HUES64 (cell line): Measurements from ENCODE around the gene PPP1R9B.

Experiments
- H3K27ac ChIP-seq: 2 replicates; pipeline ENCODE4 v1.7.0; 2013; ENCODE audit warnings: low read depth, low read length, inconsistent platforms
- H3K27me3 ChIP-seq: 2 replicates; pipeline ENCODE4 v1.6.1; 2013; ENCODE audit warnings: mild to moderate bottlenecking, low read length; ENCODE audit not compliant: insufficient read depth
- H3K36me3 ChIP-seq: 2 replicates; pipeline ENCODE4 v1.6.1; 2013; ENCODE audit warnings: mild to moderate bottlenecking, low read length; ENCODE audit not compliant: insufficient read depth
- H3K4me1 ChIP-seq: 2 replicates; pipeline ENCODE4 v1.6.1; 2013; ENCODE audit warnings: mild to moderate bottlenecking, low read length, moderate library complexity; ENCODE audit not compliant: insufficient read depth
- H3K4me3 ChIP-seq: 2 replicates; pipeline ENCODE4 v1.5.1; 2013; ENCODE audit warnings: mild to moderate bottlenecking, low read length, moderate library complexity
- H3K9ac ChIP-seq: 2 replicates; pipeline ENCODE4 v1.6.1; 2013; ENCODE audit warnings: mild to moderate bottlenecking, low read depth, low read length
- H3K9me3 ChIP-seq: 2 replicates; pipeline ENCODE4 v1.6.1; 2013; ENCODE audit warnings: low read depth, low read length; ENCODE audit not compliant: insufficient read depth
- WGBS: fragments of 150-250, 120-280 bp; methylation state at CpG from one replicate; pipeline ENCODE4 v1.1.7; 2013; ENCODE audit warnings: missing lambda C conversion rate; 5-methylcytosine and 5-hydroxymethylcytosine counted together

PPP1R9B gene

GRCh38 chr17:50128441-50129352 is 21.8 kb downstream of the PPP1R9B start:
- H3K9ac ChIP-seq, result peak overlapping the region; percentile 23; the same call in 1 of the 2 replicates
- WGBS, result 7% methylated on average over 25 of the region's 32 CpGs
- H3K27ac ChIP-seq, result peak overlapping the region; percentile 25; the same call in 1 of the 2 replicates
- peaks cover 32% of the 10 kb centered on the region for H3K4me1 ChIP-seq
- H3K27me3 ChIP-seq, result peaks cover 5% of the 10 kb centered on the region
- H3K4me3 ChIP-seq, result peak overlapping the region; percentile 62
- H3K36me3 ChIP-seq, result no peaks in the 10 kb centered on the region
- H3K9me3 ChIP-seq, result no peaks in the 10 kb centered on the region

- Histone ChIP-seq H3K9me3 (no peaks in the 10 kb centered on the region), H3K27ac (no peak overlapping the region; the same call in 1 of the 2 replicates), H3K4me1 (peaks cover 33% of the 10 kb centered on the region), H3K9ac (no peak overlapping the region), H3K4me3 (peak overlapping the region; percentile 25; the same call in 1 of the 2 replicates), H3K27me3 (peaks cover 5% of the 10 kb centered on the region), H3K36me3 (no peaks in the 10 kb centered on the region)
- 51% methylated on average over 6 of the region's 6 CpGs for WGBS
Measured at GRCh38 chr17:50127697-50128361, 22.6 kb downstream of the PPP1R9B start.

GRCh38 chr17:50125420-50125997 is 25.0 kb downstream of the PPP1R9B start:
- Histone ChIP-seq H3K27ac (no peak overlapping the region), H3K9me3 (no peaks in the 10 kb centered on the region), H3K27me3 (no peaks in the 10 kb centered on the region; the same call in 1 of the 2 replicates), H3K4me3 (no peak overlapping the region), H3K36me3 (no peaks in the 10 kb centered on the region), H3K9ac (no peak overlapping the region), H3K4me1 (peaks cover 31% of the 10 kb centered on the region)
- 95% methylated on average over 4 of the region's 4 CpGs for WGBS

- H3K27me3 ChIP-seq, result peaks cover 6% of the 10 kb centered on the region; the same call in 1 of the 2 replicates
- H3K9ac ChIP-seq, result no peak overlapping the region
- H3K4me3 ChIP-seq, result 0 out of 2 replicates have a peak overlapping the region, but pooled peaks have one; percentile 4
- WGBS, result 24% methylated on average over 12 of the region's 12 CpGs
- H3K9me3 ChIP-seq, result no peaks in the 10 kb centered on the region
- no peaks in the 10 kb centered on the region for H3K36me3 ChIP-seq
- H3K27ac ChIP-seq, result peak overlapping the region; percentile 27; the same call in 1 of the 2 replicates
- peaks cover 31% of the 10 kb centered on the region for H3K4me1 ChIP-seq
Measured at GRCh38 chr17:50123649-50124349, 26.7 kb downstream of the PPP1R9B start.

GRCh38 chr17:50122945-50123344 is 27.5 kb downstream of the PPP1R9B start:
- Histone ChIP-seq H3K27ac (no peak overlapping the region), H3K9me3 (no peaks in the 10 kb centered on the region), H3K27me3 (peaks cover 11% of the 10 kb centered on the region; the same call in 1 of the 2 replicates), H3K36me3 (no peaks in the 10 kb centered on the region), H3K4me3 (no peak overlapping the region), H3K9ac (no peak overlapping the region), H3K4me1 (peaks cover 29% of the 10 kb centered on the region)
- 44% methylated on average over 3 of the region's 3 CpGs for WGBS

- Histone ChIP-seq H3K4me3 (no peak overlapping the region), H3K9ac (no peak overlapping the region), H3K27ac (no peak overlapping the region), H3K36me3 (no peaks in the 10 kb centered on the region), H3K9me3 (no peaks in the 10 kb centered on the region), H3K4me1 (peaks cover 28% of the 10 kb centered on the region), H3K27me3 (peaks cover 18% of the 10 kb centered on the region)
- WGBS, result 87% methylated on average over 7 of the region's 7 CpGs
Measured at GRCh38 chr17:50120475-50121253, 29.8 kb downstream of the PPP1R9B start.

GRCh38 chr17:50118828-50119218 is 31.7 kb downstream of the PPP1R9B start:
- Histone ChIP-seq H3K27ac (no peak overlapping the region), H3K27me3 (peaks cover 18% of the 10 kb centered on the region), H3K9me3 (no peaks in the 10 kb centered on the region), H3K9ac (no peak overlapping the region), H3K4me1 (peaks cover 27% of the 10 kb centered on the region), H3K36me3 (no peaks in the 10 kb centered on the region; the same call in 1 of the 2 replicates), H3K4me3 (no peak overlapping the region)
- 91% methylated on average over 4 of the region's 4 CpGs for WGBS

GRCh38 chr17:50118076-50118827 is 32.2 kb downstream of the PPP1R9B start:
- Histone ChIP-seq H3K36me3 (no peaks in the 10 kb centered on the region; the same call in 1 of the 2 replicates), H3K4me3 (no peak overlapping the region), H3K27ac (no peak overlapping the region), H3K4me1 (peaks cover 21% of the 10 kb centered on the region), H3K9ac (no peak overlapping the region), H3K27me3 (peaks cover 18% of the 10 kb centered on the region), H3K9me3 (no peaks in the 10 kb centered on the region)
- 90% methylated on average over 22 of the region's 23 CpGs for WGBS

GRCh38 chr17:50117202-50118051 is 33.0 kb downstream of the PPP1R9B start:
- Histone ChIP-seq H3K27ac (peak overlapping the region; percentile 35; the same call in 1 of the 2 replicates), H3K4me3 (peak overlapping the region; percentile 43), H3K27me3 (peaks cover 18% of the 10 kb centered on the region), H3K9me3 (no peaks in the 10 kb centered on the region), H3K9ac (peak overlapping the region; percentile 50), H3K36me3 (no peaks in the 10 kb centered on the region; the same call in 1 of the 2 replicates), H3K4me1 (peaks cover 13% of the 10 kb centered on the region)
- WGBS, result 3% methylated on average over 64 of the region's 64 CpGs
